H1 (cell line): ENCODE data around the gene SEMA5B. TPM values are rescaled to one million over a fixed set of nuclear protein-coding genes. Genes with fewer than 3 reads are reported as not detected.
A peak's percentile ranks its signal among the peaks of the same experiment; 100 is the strongest.

Experiments used
- CTCF ChIA-PET: fragments of 300-600 bp; sonication (Branson Sonifier 250); formaldehyde crosslinking; loops from one replicate; lab custom pipeline; 2021; ENCODE audit not compliant: partially characterized antibody; lab: Charles Lee
- POLR2A ChIA-PET: fragments of 300-600 bp; sonication (Branson Sonifier 250); formaldehyde crosslinking; loops from one replicate; lab custom pipeline; 2021; ENCODE audit warnings: inconsistent platforms; ENCODE audit not compliant: partially characterized antibody; lab: Charles Lee
- DNase-seq, 2 experiments: peaks; one replicate each; pipeline versions ENCODE4 v3.0.0 to v3.0.0-alpha.2; 2010 to 2022; ENCODE audit warnings: low spot score in 2 of 2, low read depth in 1 of 2, mixed read lengths in 1 of 2
- FAIRE-seq: peaks from 2 replicates; lab custom pipeline; 2011; peaks lifted over from hg19 to GRCh38; lab: Jason Lieb, UNC
- H2AFZ ChIP-seq: 2 replicates; pipeline ENCODE4 v1.8.1; 2012; ENCODE audit warnings: low read length, inconsistent platforms
- H2AK5ac ChIP-seq: 2 replicates; pipeline ENCODE4 v1.6.1; 2013; ENCODE audit warnings: low read depth, low read length
- H2BK120ac ChIP-seq: replicated peaks from 2 replicates; pipeline ENCODE3; 2013; ENCODE audit warnings: low read depth, low read length, inconsistent platforms
- H2BK12ac ChIP-seq: 2 replicates; pipeline ENCODE4 v1.6.1; 2013; ENCODE audit warnings: low read depth, low read length
- H2BK15ac ChIP-seq: 2 replicates; pipeline ENCODE4 v1.6.1; 2013; ENCODE audit warnings: low read length
- H2BK20ac ChIP-seq: 2 replicates; pipeline ENCODE4 v1.6.1; 2013; ENCODE audit warnings: low read length
- H2BK5ac ChIP-seq: 2 replicates; pipeline ENCODE4 v1.6.1; 2013; ENCODE audit warnings: low read depth, low read length
- H3K14ac ChIP-seq: 2 replicates; pipeline ENCODE4 v1.6.1; 2013; ENCODE audit warnings: inconsistent platforms; ENCODE audit not compliant: insufficient read length
- H3K18ac ChIP-seq: 2 replicates; pipeline ENCODE4 v1.6.1; 2013; ENCODE audit warnings: low read length; ENCODE audit errors: extremely low read depth
- H3K23ac ChIP-seq: 2 replicates; pipeline ENCODE4 v1.6.1; 2013; ENCODE audit warnings: inconsistent platforms; ENCODE audit not compliant: insufficient read length
- H3K23me2 ChIP-seq: 2 replicates; pipeline ENCODE4 v1.6.1; 2013; ENCODE audit warnings: low read depth, low read length
- H3K27ac ChIP-seq: 2 replicates; pipeline ENCODE4 v1.6.1; 2011; ENCODE audit warnings: low read depth, low read length, inconsistent platforms
- H3K27me3 ChIP-seq, 4 experiments: replicated peaks in 1 of 4; 1 replicate in 1 of 4; 2 replicates in 3 of 4; pipeline versions ENCODE4 v1.6.1 to v1.8.1; 2011 to 2013; ENCODE audit warnings: low read length in 3 of 4, mild to moderate bottlenecking in 3 of 4, inconsistent platforms in 2 of 4, mixed read lengths in 2 of 4, moderate library complexity in 1 of 4; ENCODE audit not compliant: control insufficient read depth in 3 of 4, insufficient read depth in 3 of 4; ENCODE audit errors: extremely low read depth in 1 of 4
- H3K36me3 ChIP-seq, 4 experiments: 2 replicates each; pipeline versions ENCODE4 v1.6.1 to v1.8.1; 2011 to 2013; ENCODE audit warnings: mild to moderate bottlenecking in 4 of 4, low read length in 3 of 4, moderate library complexity in 2 of 4, control low read depth in 1 of 4, inconsistent platforms in 1 of 4; ENCODE audit not compliant: insufficient read depth in 4 of 4, control insufficient read depth in 2 of 4
- H3K4ac ChIP-seq: replicated peaks from 2 replicates; pipeline ENCODE3; 2013; ENCODE audit warnings: low read length, low read depth, mixed read lengths, inconsistent platforms; ENCODE audit not compliant: insufficient read length
- H3K4me1 ChIP-seq, 4 experiments: replicated peaks in 1 of 4; 1 replicate in 1 of 4; 2 replicates in 3 of 4; pipeline versions ENCODE4 v1.6.1 to v1.8.1; 2011 to 2013; ENCODE audit warnings: low read length in 3 of 4, inconsistent platforms in 2 of 4, mixed read lengths in 1 of 4; ENCODE audit not compliant: insufficient read depth in 4 of 4, control insufficient read depth in 3 of 4
- H3K4me2 ChIP-seq, 2 experiments: 2 replicates each; pipeline versions ENCODE4 v1.6.1 to v1.8.1; 2011 to 2013; ENCODE audit warnings: low read depth in 2 of 2, low read length in 2 of 2, control low read depth in 1 of 2, inconsistent platforms in 1 of 2, mild to moderate bottlenecking in 1 of 2; ENCODE audit not compliant: insufficient read depth in 1 of 2
- H3K4me3 ChIP-seq, 4 experiments: fragments of 200-600, 300-600 bp in 1 of 4; sonication (generic), shearing (Covaris generic), sonication (Bioruptor Twin) in 1 of 4; 2 replicates each; pipeline versions ENCODE4 v1.5.1 to v1.8.1; 2011 to 2016; ENCODE audit warnings: low read length in 4 of 4, low read depth in 3 of 4, control low read depth in 2 of 4, inconsistent platforms in 2 of 4, mild to moderate bottlenecking in 2 of 4, mixed read lengths in 1 of 4, moderate library complexity in 1 of 4; ENCODE audit not compliant: insufficient read depth in 2 of 4; ENCODE audit errors: extremely low read depth in 1 of 4
- H3K56ac ChIP-seq: replicated peaks from 2 replicates; pipeline ENCODE3; 2013; ENCODE audit warnings: low read depth, mild to moderate bottlenecking, mixed read lengths, low read length, inconsistent platforms; ENCODE audit not compliant: insufficient read length
- H3K79me1 ChIP-seq: 2 replicates; pipeline ENCODE4 v1.6.1; 2013; ENCODE audit warnings: low read depth, low read length, control low read depth
- H3K79me2 ChIP-seq, 2 experiments: 2 replicates each; pipeline versions ENCODE4 v1.6.1 to v1.8.1; 2012 to 2013; ENCODE audit warnings: low read length in 2 of 2, mild to moderate bottlenecking in 2 of 2, inconsistent platforms in 1 of 2; ENCODE audit not compliant: insufficient read depth in 2 of 2, control insufficient read depth in 1 of 2
- H3K9ac ChIP-seq, 4 experiments: replicated peaks in 1 of 4; 1 replicate in 1 of 4; 2 replicates in 3 of 4; pipeline versions ENCODE4 v1.6.1 to v1.8.1; 2011 to 2013; ENCODE audit warnings: low read depth in 3 of 4, low read length in 3 of 4, control low read depth in 2 of 4, mild to moderate bottlenecking in 2 of 4, moderate library complexity in 2 of 4, inconsistent platforms in 1 of 4; ENCODE audit errors: extremely low read depth in 1 of 4
- H3K9me3 ChIP-seq, 2 experiments: 2 replicates each; pipeline versions ENCODE4 v1.6.1 to v1.8.1; 2012 to 2013; ENCODE audit warnings: mild to moderate bottlenecking in 2 of 2, moderate library complexity in 2 of 2, control low read depth in 1 of 2, inconsistent platforms in 1 of 2, low read depth in 1 of 2, low read length in 1 of 2, mixed read lengths in 1 of 2; ENCODE audit not compliant: insufficient read depth in 2 of 2
- H4K20me1 ChIP-seq, 2 experiments: replicated peaks in 1 of 2; 2 replicates each; pipeline versions ENCODE3 to v1.8.1; 2011 to 2013; ENCODE audit warnings: inconsistent platforms in 2 of 2, low read length in 2 of 2, mild to moderate bottlenecking in 1 of 2; ENCODE audit not compliant: insufficient read depth in 2 of 2, control insufficient read depth in 1 of 2
- H4K5ac ChIP-seq: 2 replicates; pipeline ENCODE4 v1.6.1; 2013; ENCODE audit warnings: low read length, low read depth, mixed read lengths, inconsistent platforms; ENCODE audit not compliant: insufficient read length
- H4K8ac ChIP-seq: 2 replicates; pipeline ENCODE4 v1.8.0; 2013; ENCODE audit warnings: mild to moderate bottlenecking, moderate library complexity, low read length, inconsistent platforms; ENCODE audit not compliant: insufficient read depth; ENCODE audit errors: extremely low read depth
- H4K91ac ChIP-seq: replicated peaks from 2 replicates; pipeline ENCODE3; 2013; ENCODE audit warnings: low read length, mixed read lengths, inconsistent platforms; ENCODE audit not compliant: insufficient read length
- CEBPB ChIP-seq: IDR thresholded peaks from 2 replicates; pipeline ENCODE4 v1.6.1; 2012; ENCODE audit warnings: low read depth, low read length
- HDAC2 ChIP-seq, 2 experiments: fragments of 300-600 bp in 1 of 2; sonication (generic) in 1 of 2; IDR thresholded peaks; 2 replicates each; pipeline ENCODE4 v1.6.1; 2011 to 2012; ENCODE audit warnings: low read depth in 2 of 2, low read length in 2 of 2, mild to moderate bottlenecking in 2 of 2, moderate library complexity in 2 of 2, borderline replicate concordance in 1 of 2, inconsistent platforms in 1 of 2
- JUN ChIP-seq: IDR thresholded peaks from 2 replicates; pipeline ENCODE4 v1.6.1; 2011; ENCODE audit warnings: low read depth, mild to moderate bottlenecking, improper control_type of control experiment, low read length
- KDM4A ChIP-seq: IDR thresholded peaks from one replicate; pipeline ENCODE4 v1.7.1; 2012; ENCODE audit warnings: low read depth, mild to moderate bottlenecking, moderate library complexity, low read length, inconsistent platforms; ENCODE audit not compliant: severe bottlenecking
- RAD21 ChIP-seq, 2 experiments: IDR thresholded peaks in 1 of 2; conservative IDR thresholded peaks in 1 of 2; 2 replicates each; pipeline ENCODE4 v1.6.1; 2011; ENCODE audit warnings: low read depth in 2 of 2, low read length in 2 of 2, improper control_type of control experiment in 1 of 2, inconsistent platforms in 1 of 2, mild to moderate bottlenecking in 1 of 2, moderate library complexity in 1 of 2
- RXRA ChIP-seq: IDR thresholded peaks from 2 replicates; pipeline ENCODE4 v1.6.1; 2011; ENCODE audit warnings: low read depth, mild to moderate bottlenecking, low read length, moderate library complexity; ENCODE audit not compliant: insufficient read depth
- SP2 ChIP-seq: IDR thresholded peaks from 2 replicates; pipeline ENCODE4 v1.6.1; 2012; ENCODE audit warnings: mild to moderate bottlenecking, low read length, inconsistent platforms
- SUZ12 ChIP-seq: fragments of 200-600 bp; sonication (generic); IDR thresholded peaks from 2 replicates; pipeline ENCODE4 v1.6.1; 2012; ENCODE audit warnings: mild to moderate bottlenecking, inconsistent platforms, low read length, moderate library complexity, mixed read lengths
- WGBS, 2 experiments: shearing (Covaris generic) in 1 of 2; methylation state at CpG; one replicate each; pipeline versions ENCODE4 v1.1.6 to v1.1.7; 2013 to 2015; ENCODE audit warnings: low lambda C conversion rate in 2 of 2, mixed read lengths in 2 of 2, inconsistent platforms in 1 of 2, low coverage in 1 of 2, missing lambda C conversion rate in 1 of 2; ENCODE audit not compliant: insufficient replicate concordance in 2 of 2, insufficient coverage in 1 of 2, insufficient read length in 1 of 2; ENCODE audit errors: extremely low coverage in 1 of 2, missing lambda C conversion rate in 1 of 2; 5-methylcytosine and 5-hydroxymethylcytosine counted together
- polyA plus RNA-seq, 7 experiments: library from polyadenylated mRNA; depleted of rRNA in 3 of 7; stranded (reverse) in 5 of 7; unstranded in 2 of 7; fragments of >200 nt in 5 of 7; fragments of 200-250 nt in 2 of 7; gene quantifications; 1 replicate in 5 of 7; 2 replicates in 1 of 7; 4 replicates in 1 of 7; pipeline versions ENCODE4 v1.2.1 to v1.2.3, GENCODE V29; 2011 to 2013; ENCODE audit warnings: missing spikeins in 2 of 7, mixed read lengths in 2 of 7
- total RNA-seq: library from RNA; stranded (reverse); fragmentation: NEBNext Ultra II Directional; extraction: Animal tissue kit (Norgen Biotek cat#: 25700); gene quantifications from 2 replicates; pipeline ENCODE4 v1.2.1, GENCODE V29; 2021

Gene SEMA5B
- total and polyA plus RNA-seq, 2 of the 8 experiments (the other 6 are each of a cell fraction or from before 2014, with no cell fraction given), result 13.1 to 22.4 TPM

DNA sequence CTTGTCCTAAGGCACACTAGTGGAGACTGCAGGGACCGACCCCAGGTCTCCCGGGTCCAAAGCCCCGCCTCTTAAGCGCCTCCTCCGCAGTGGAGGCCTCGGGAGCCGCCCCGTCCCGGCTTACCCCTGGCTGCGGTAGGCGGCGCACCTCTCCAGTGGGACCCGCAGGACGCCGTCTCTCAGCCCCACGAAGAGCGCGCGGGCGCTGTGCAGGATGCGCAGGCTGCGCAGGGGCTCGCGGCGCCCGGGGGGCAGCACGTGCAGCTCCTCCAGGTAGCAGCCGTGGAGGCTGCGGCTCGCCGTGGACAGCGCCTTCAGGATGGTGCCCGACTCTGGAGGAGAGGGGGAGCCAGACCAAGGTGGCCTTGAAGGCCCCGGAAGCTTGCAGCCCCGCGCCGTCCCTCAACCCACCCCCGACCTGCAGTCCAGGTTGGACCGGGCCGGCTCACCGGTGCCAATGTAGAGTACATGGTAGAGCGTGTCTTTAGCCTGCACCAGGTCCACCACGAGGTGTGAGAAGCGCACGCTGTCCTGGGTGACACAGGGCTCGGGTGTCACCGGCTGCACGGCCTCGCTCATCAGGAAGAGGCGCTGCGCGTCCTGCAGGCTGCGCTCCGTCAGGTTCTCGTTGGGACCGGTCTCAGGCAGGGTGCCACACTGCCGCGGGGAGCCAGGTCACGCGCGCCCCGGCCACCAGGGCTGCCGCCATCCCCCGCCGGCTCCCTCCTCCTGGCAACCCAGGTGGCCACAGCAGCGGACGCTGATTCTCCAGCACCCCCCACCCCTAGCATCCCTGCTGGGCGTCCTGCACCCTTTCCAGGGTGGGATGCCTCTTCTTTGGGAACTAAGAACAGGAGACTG lies 105.5 kb downstream of the SEMA5B start:
- peaks cover 0 to 24% (median 17%) of the 10 kb centered on the region in 4 experiments; a peak in 5 of 7 replicates for H3K27me3 ChIP-seq
- H2BK5ac ChIP-seq, result no peak overlapping the region
- H3K23ac ChIP-seq, result no peak overlapping the region
- H2AK5ac ChIP-seq, result no peak overlapping the region
- H3K4ac ChIP-seq, result no peak overlapping the region
- H2BK120ac ChIP-seq, result no peak overlapping the region
- H2BK20ac ChIP-seq, result no peak overlapping the region
- no peaks in the 10 kb centered on the region for H3K79me2 ChIP-seq
- no peak overlapping the region for H4K5ac ChIP-seq
- WGBS, 2 experiments, result 23% methylated on average over 66 of the region's 68 CpGs; no CpG with 5 or more reads in 1 of the 2 experiments
- H3K14ac ChIP-seq, result no peak overlapping the region
- CTCF ChIA-PET, result interaction anchor here (0.6 to 6.4 kb wide), 16 partner anchors 14 to 1363 kb away, joined by 3 to 57 read pairs (median 5); no protein-coding TSS in a partner anchor
- POLR2A ChIA-PET, result interaction anchor here (1.6 kb wide), 1 partner anchor 105 kb away, joined by 3 read pairs; the partner anchor contains the start of gene SEMA5B
- no peaks in the 10 kb centered on the region for H3K9me3 ChIP-seq
- peak overlapping the region; percentile 72; the same call in 1 of the 2 replicates for H4K8ac ChIP-seq
- H2AFZ ChIP-seq, result no peak overlapping the region
- no peaks in the 10 kb centered on the region; a peak in 1 of 8 replicates for H3K36me3 ChIP-seq
- no peaks in the 10 kb centered on the region for H4K20me1 ChIP-seq
- no peak overlapping the region for H4K91ac ChIP-seq
- 0 out of 2 replicates have a peak overlapping the region, but pooled peaks have one; percentile 5 for H2BK12ac ChIP-seq
- H3K4me2 ChIP-seq, result peak overlapping the region; percentile 80 to 93
- no peaks in the 10 kb centered on the region for H3K79me1 ChIP-seq
- no peak overlapping the region for H2BK15ac ChIP-seq
- H3K27ac ChIP-seq, result no peak overlapping the region
- FAIRE-seq, result no peak
- peaks cover 0 to 3% (median 2%) of the 10 kb centered on the region in 4 experiments; a peak in 4 of 7 replicates for H3K4me1 ChIP-seq
- peak overlapping the region; percentile 24 for H3K18ac ChIP-seq
- H3K23me2 ChIP-seq, result peaks cover 6% of the 10 kb centered on the region; the same call in 1 of the 2 replicates
- peak in 1 of 2 experiments; percentile 85 for DNase-seq
- peak overlapping the region; percentile 35 to 62 (median 54) for H3K4me3 ChIP-seq
- H3K56ac ChIP-seq, result no peak overlapping the region
- H3K9ac ChIP-seq, result 0 out of 7 replicates have a peak overlapping the region, but pooled peaks of 1 of the 4 experiments have one; percentile 20
- TF ChIP-seq KDM4A (peak; percentile 90), RAD21 (IDR thresholded peaks at IDR 0.05 in 1 of 2, conservative IDR thresholded peaks at IDR 0.05 in 1 of 2; ENCODE audit: low read depth in 2 of 2, low read length in 2 of 2) (peak; percentile 32 to 56), CEBPB (no peak), HDAC2 (IDR thresholded peaks at IDR 0.05; ENCODE audit: borderline replicate concordance in 1 of 2, low read depth in 2 of 2, low read length in 2 of 2) (peak; percentile 51 to 66; a peak in 2 of 4 replicates), JUN (no peak), SP2 (no peak), RXRA (no peak), SUZ12 (peak; percentile 50; the same call in 1 of the 2 replicates)
